Thyroid gland (tissue), 4 donors: ENCODE measurements around the gene CACNB4. TPM values are rescaled to one million over a fixed set of nuclear protein-coding genes. Genes with fewer than 3 reads are reported as not detected.
"Not testable (repeated sequence)": the region's sequence is repeated elsewhere in the genome, so short reads cannot be mapped to it uniquely, and the experiment has no call there.

ENCODE experiments used
- DNase-seq, 2 donors: peaks; one replicate each; pipeline ENCODE4 v3.0.0-alpha.2; 2019
- H3K27ac ChIP-seq, 3 donors: fragments of 200-600 bp; sonication (generic); 1 replicate in 2 of 3; 2 replicates in 1 of 3; pipeline ENCODE4 v1.5.1; 2016 to 2019; ENCODE audit warnings: mild to moderate bottlenecking in 1 of 3, moderate library complexity in 1 of 3
- H3K27me3 ChIP-seq: fragments of 200-600 bp; sonication (generic); one replicate; pipeline ENCODE4 v1.5.1; 2019
- H3K36me3 ChIP-seq, 2 donors: fragments of 200-600 bp; sonication (generic); one replicate each; pipeline ENCODE4 v1.5.1; 2016 to 2019
- H3K4me1 ChIP-seq, 2 donors: fragments of 200-600 bp; sonication (generic); one replicate each; pipeline ENCODE4 v1.5.1; 2017 to 2019
- H3K4me3 ChIP-seq, 3 donors: fragments of 200-600 bp; sonication (generic); replicated peaks in 1 of 3; 1 replicate in 2 of 3; 2 replicates in 1 of 3; pipeline ENCODE4 v1.5.1; 2016; ENCODE audit warnings: mild to moderate bottlenecking in 1 of 3
- H3K9me3 ChIP-seq: fragments of 200-600 bp; sonication (generic); one replicate; pipeline ENCODE4 v1.5.1; 2017
- POLR2A ChIP-seq, 2 donors: fragments of 450-650 bp; IDR thresholded peaks; one replicate each; pipeline ENCODE4 v1.6.1; 2017; ENCODE audit warnings: antibody characterized with exemption in 2 of 2, mild to moderate bottlenecking in 2 of 2, moderate library complexity in 1 of 2
- WGBS, 2 donors: methylation state at CpG; one replicate each; pipeline ENCODE4 v1.1.5; 2017; 5-methylcytosine and 5-hydroxymethylcytosine counted together
- intact Hi-C: fragments of 100-400 bp; cut with DNase I; formaldehyde crosslinking; loops from one replicate; pipeline ENCODE4 v1.15.1; 2023
- total RNA-seq, 4 donors: library from RNA; depleted of rRNA; stranded (reverse); fragments of >200 nt; gene quantifications; one replicate each; pipeline ENCODE4 v1.2.3, GENCODE V29; 2016
- TF ChIP-seq, protein P1 (sequence below), 6 experiments: fragments of 200-600 bp in 3 of 6; fragments of 450-650 bp in 3 of 6; sonication (generic) in 3 of 6; IDR thresholded peaks; one replicate each; pipeline ENCODE4 v1.5.1; 2016 to 2019; ENCODE audit warnings: antibody characterized with exemption in 6 of 6, mild to moderate bottlenecking in 2 of 6, inconsistent platforms in 1 of 6, moderate library complexity in 1 of 6

Gene CACNB4
- total RNA-seq, 4 donors from 2014 or later = 3.0 to 3.6 (median 3.2) TPM

DNA sequence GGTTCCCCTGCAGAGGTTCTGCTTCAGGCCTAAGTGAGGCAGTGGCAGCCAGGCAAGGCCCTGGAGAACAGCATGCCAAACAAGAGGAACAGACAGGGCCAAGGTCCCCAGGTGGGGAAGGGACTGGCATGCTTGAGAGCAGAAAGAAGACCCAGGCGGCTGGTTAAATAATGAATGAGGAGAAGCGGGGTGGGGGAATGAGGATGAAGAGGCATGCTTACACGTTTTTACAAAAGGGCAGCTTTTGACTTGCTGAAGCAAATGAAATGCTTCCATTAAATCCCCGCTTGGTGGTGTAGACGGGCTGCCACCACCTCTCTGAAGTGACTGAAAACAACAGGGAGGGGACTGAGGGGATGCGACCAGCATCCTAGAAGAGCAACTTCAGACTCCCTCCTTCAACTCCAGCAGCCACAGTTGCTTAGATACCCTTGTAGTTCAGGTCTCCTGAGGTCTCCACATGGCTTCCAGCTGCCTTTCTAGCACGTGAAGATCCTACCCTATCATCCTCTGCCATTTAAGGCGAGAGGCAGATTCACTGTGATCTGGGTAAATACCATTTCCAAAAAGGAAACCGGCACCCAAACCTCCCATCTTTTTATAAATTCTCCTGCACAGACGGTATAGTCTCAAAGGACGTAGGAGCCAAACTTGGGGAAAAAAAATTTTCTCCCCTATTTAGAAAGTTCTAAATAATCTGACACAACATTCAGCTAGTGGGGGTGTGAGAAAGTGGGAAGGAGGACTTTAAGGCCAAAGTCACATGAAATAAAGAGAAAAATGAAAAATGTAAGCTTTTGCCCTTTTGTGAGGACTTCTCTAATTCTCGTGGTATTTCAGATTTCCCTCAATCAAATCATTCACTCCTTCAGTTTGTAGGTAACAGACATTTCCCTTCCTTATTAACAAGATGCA, 65.6 kb downstream of the CACNB4 start:
- H3K9me3 ChIP-seq = no peaks in the 10 kb centered on the region
- H3K4me3 ChIP-seq = no peak overlapping the region
- DNase-seq = no peak
- peaks cover 0 to 3% of the 10 kb centered on the region in 2 donors for H3K4me1 ChIP-seq
- H3K27me3 ChIP-seq = no peaks in the 10 kb centered on the region
- WGBS, 2 donors = 83 to 85% methylated on average over 12 of the region's 12 CpGs
- intact Hi-C loops = loop anchor here (10.0 kb wide), 1 partner anchor 142 kb away; the partner anchor contains the start of gene STAM2
- no peaks in the 10 kb centered on the region for H3K36me3 ChIP-seq
- no peak overlapping the region for H3K27ac ChIP-seq
- TF ChIP-seq POLR2A (IDR thresholded peaks at IDR 0.05) = no peak

DNA sequence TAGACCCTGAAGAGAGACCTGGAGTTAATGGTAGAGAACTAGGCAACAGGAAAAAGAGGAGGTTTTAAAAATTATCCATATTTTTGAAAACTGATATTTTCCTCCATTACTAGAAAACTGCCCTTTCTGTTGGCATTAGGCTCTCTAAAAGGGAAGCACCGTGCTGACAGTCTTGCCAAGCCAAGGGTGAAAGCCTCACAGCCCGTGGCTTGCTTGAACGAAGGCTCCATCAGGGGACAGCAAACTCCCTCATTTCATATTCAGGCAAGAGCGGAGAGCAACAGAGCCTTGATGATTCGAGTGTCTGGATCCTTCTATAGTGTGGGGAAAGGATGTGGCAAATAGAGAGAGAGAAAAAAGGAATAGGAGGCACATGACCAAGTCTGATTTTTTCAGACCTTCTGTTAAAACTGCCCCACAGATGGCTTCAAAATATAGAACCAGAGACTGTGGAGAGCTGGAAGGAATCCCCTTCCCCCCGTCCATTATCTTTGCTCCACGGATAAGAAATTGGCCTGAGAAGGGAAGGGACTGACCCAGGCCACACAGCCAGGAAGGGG, 67.0 kb downstream of the CACNB4 start:
- DNase-seq = no peak
- Histone ChIP-seq H3K4me1 (no peaks in the 10 kb centered on the region), H3K36me3 (no peaks in the 10 kb centered on the region), H3K9me3 (no peaks in the 10 kb centered on the region), H3K27me3 (no peaks in the 10 kb centered on the region), H3K4me3 (no peak overlapping the region), H3K27ac (no peak overlapping the region)
- TF ChIP-seq, protein P1, sequence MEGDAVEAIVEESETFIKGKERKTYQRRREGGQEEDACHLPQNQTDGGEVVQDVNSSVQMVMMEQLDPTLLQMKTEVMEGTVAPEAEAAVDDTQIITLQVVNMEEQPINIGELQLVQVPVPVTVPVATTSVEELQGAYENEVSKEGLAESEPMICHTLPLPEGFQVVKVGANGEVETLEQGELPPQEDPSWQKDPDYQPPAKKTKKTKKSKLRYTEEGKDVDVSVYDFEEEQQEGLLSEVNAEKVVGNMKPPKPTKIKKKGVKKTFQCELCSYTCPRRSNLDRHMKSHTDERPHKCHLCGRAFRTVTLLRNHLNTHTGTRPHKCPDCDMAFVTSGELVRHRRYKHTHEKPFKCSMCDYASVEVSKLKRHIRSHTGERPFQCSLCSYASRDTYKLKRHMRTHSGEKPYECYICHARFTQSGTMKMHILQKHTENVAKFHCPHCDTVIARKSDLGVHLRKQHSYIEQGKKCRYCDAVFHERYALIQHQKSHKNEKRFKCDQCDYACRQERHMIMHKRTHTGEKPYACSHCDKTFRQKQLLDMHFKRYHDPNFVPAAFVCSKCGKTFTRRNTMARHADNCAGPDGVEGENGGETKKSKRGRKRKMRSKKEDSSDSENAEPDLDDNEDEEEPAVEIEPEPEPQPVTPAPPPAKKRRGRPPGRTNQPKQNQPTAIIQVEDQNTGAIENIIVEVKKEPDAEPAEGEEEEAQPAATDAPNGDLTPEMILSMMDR (IDR thresholded peaks at IDR 0.05) = no peak
- no peak for TF ChIP-seq POLR2A (IDR thresholded peaks at IDR 0.05)
- WGBS, 2 donors = 68 to 73% methylated on average over 7 of the region's 7 CpGs
- intact Hi-C loops = loop anchor here (10.0 kb wide), 1 partner anchor 143 kb away; the partner anchor contains the start of gene STAM2

- WGBS, 2 donors = 81 to 91% methylated on average over 4 of the region's 4 CpGs
- not testable (repeated sequence) for H3K9me3 ChIP-seq, H3K4me3 ChIP-seq, H3K27ac ChIP-seq, DNase-seq, H3K36me3 ChIP-seq, H3K4me1 ChIP-seq, H3K27me3 ChIP-seq
- intact Hi-C loops = loop anchor here (10.0 kb wide), 1 partner anchor 144 kb away; the partner anchor contains the start of gene STAM2
Measured at GRCh38 chr2:152030596-152031328, 68.1 kb downstream of the CACNB4 start.

DNA sequence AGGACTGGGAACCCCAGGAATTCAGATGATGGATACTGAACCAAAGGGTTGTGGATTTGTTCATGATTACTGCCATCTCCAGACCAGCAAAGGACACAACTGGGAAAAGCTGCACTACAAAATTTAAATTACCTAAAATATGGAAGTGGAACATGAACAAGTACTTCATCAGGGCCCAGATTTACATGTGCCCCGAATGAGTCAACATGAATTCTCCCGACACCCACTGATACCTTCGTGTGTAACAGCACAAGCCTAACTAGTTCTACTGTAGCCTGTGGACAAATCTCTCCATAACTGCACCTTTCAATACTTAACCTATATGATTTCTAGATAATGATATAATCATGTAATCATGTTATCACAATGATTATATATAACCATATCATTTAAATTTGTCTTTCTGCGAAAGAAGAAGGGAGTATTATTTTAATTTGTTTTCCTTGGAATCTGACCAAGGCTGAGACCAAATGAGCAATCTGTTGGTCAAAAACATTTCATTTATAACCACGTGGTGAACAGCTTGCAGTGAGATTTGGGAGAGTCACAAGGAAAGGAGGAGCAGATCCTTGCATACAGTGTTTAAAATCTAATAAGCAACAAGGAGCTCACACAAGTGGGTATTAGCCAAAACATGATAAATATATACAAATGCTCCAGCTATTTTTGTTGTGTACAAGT, 70.5 kb downstream of the CACNB4 start:
- WGBS, 2 donors = 75 to 78% methylated on average over 5 of the region's 5 CpGs
- Histone ChIP-seq H3K9me3 (no peaks in the 10 kb centered on the region), H3K27me3 (no peaks in the 10 kb centered on the region), H3K4me3 (no peak overlapping the region), H3K4me1 (no peaks in the 10 kb centered on the region), H3K36me3 (no peaks in the 10 kb centered on the region), H3K27ac (no peak overlapping the region)
- TF ChIP-seq, protein P1 (IDR thresholded peaks at IDR 0.05) = no peak
- no peak for TF ChIP-seq POLR2A (IDR thresholded peaks at IDR 0.05)
- DNase-seq = no peak
- intact Hi-C loops = no loop called here

DNA sequence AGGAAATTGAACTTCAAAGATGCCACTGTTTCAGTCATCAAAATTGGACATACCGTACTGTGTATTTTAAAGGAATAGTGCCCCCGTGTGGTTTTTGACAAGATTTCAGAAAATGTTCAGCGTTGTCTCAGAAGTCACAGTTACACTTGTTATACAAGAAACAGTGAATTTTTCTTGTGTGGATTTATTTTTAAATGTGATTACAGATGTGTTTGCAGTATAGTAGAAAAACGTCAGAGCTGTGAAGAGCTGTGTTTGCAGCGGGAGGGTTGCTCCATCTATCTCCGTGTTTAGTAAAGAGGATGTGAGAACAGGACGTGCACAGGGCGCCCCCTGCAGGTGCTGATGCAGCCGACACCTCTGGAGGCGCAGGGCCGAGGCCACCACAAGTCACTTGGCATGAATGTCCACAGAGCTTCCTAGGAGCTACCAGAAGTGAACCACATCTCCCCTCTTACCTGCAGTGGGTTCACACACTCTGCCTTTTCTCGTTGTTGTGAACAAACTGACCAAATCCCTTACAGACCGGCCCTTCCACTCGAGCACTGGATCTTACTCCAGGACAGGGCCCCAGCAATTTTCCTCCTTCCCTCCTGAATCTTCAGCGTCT, 73.1 kb downstream of the CACNB4 start:
- H3K36me3 ChIP-seq = no peaks in the 10 kb centered on the region
- DNase-seq = peak; percentile 75 to 81
- H3K9me3 ChIP-seq = no peaks in the 10 kb centered on the region
- no peaks in the 10 kb centered on the region for H3K27me3 ChIP-seq
- no peak for TF ChIP-seq POLR2A (IDR thresholded peaks at IDR 0.05)
- TF ChIP-seq, protein P1 (IDR thresholded peaks at IDR 0.05) = peak; percentile 62 to 92 (median 80)
- no peak overlapping the region for H3K27ac ChIP-seq
- no peak overlapping the region for H3K4me3 ChIP-seq
- WGBS, 2 donors = 17% methylated on average over 15 of the region's 15 CpGs
- H3K4me1 ChIP-seq = no peaks in the 10 kb centered on the region
- intact Hi-C loops = no loop called here
